ENCODE results near the gene TCF4.
A peak's percentile ranks its signal among the peaks of the same experiment; 100 is the strongest.

Gene TCF4

DNA sequence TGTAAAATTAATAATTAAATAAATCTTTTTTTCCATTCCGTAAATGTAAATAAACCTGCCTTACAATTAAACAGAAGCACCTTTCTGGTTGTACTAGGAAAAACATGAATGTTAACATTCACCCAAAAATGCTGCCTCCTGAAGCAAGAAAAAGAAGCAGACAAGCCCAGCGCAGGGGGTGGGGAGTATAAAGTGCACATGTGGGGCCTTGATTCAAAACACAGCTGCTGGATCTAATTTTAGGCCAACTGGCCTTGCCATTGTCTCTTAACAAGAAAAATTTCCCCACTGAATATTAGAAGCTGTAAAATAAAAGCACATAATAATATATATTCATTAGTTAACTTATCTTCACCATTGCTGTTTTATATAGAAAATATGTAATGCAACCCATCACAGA, 28.3 kb downstream of the TCF4 start:
- no peak overlapping the region for H3K4me3 ChIP-seq (ENCODE audit: low read length)
- TF ChIP-seq, protein P1, sequence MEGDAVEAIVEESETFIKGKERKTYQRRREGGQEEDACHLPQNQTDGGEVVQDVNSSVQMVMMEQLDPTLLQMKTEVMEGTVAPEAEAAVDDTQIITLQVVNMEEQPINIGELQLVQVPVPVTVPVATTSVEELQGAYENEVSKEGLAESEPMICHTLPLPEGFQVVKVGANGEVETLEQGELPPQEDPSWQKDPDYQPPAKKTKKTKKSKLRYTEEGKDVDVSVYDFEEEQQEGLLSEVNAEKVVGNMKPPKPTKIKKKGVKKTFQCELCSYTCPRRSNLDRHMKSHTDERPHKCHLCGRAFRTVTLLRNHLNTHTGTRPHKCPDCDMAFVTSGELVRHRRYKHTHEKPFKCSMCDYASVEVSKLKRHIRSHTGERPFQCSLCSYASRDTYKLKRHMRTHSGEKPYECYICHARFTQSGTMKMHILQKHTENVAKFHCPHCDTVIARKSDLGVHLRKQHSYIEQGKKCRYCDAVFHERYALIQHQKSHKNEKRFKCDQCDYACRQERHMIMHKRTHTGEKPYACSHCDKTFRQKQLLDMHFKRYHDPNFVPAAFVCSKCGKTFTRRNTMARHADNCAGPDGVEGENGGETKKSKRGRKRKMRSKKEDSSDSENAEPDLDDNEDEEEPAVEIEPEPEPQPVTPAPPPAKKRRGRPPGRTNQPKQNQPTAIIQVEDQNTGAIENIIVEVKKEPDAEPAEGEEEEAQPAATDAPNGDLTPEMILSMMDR (IDR thresholded peaks at IDR 0.05; ENCODE audit: low read depth, low read length, poor library complexity, severe bottlenecking), result no peak
- TF ChIP-seq EZH2phosphoT487 (IDR thresholded peaks at IDR 0.05; ENCODE audit: borderline replicate concordance, low read length), result no peak
- H3K4me2 ChIP-seq (ENCODE audit: low read length), result peak overlapping the region; percentile 2; the same call in 1 of the 2 replicates
- H3K27ac ChIP-seq (ENCODE audit: low read depth, low read length), result no peak overlapping the region
- H3K9me2 ChIP-seq (replicated peaks; ENCODE audit: control insufficient read depth, low read length), result no peaks in the 10 kb centered on the region
- no peaks in the 10 kb centered on the region for H3K9me3 ChIP-seq (ENCODE audit: control insufficient read depth, insufficient read depth, low read length)
- no peaks in the 10 kb centered on the region for H4K20me1 ChIP-seq (ENCODE audit: control insufficient read depth, insufficient read depth, low read depth, low read length)
- H3F3A ChIP-seq (ENCODE audit: control insufficient read depth, insufficient read depth), result no peaks in the 10 kb centered on the region
- peaks cover 62% of the 10 kb centered on the region for H3K36me3 ChIP-seq (ENCODE audit: control insufficient read depth, low read length)
- H3K4me1 ChIP-seq (ENCODE audit: control insufficient read depth, low read length), result peaks cover 15% of the 10 kb centered on the region
- peaks cover 93% of the 10 kb centered on the region for H3K79me2 ChIP-seq (ENCODE audit: control insufficient read depth, low read length)
- H3K27me3 ChIP-seq (ENCODE audit: control insufficient read depth, low read length), result no peaks in the 10 kb centered on the region

DNA sequence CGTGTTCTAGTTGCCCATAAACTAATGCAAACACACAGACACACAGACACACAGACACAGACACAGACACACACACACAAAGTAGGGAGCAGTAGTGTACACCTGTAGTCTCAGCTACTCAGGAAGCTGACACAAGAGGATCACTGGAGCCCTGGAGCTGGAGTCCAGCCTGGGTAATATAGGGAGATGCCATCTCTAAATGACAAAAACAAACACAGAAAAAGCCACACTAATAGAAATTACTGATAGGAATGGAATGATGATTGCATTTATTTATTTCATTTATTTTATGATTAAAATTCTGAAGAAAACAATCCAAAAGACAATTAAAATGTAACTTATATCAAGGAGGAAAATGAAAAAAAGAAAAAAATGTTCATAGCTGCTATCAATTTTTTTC, 30.8 kb downstream of the TCF4 start:
- no peaks in the 10 kb centered on the region for H4K20me1 ChIP-seq (ENCODE audit: control insufficient read depth, insufficient read depth, low read depth, low read length)

DNA sequence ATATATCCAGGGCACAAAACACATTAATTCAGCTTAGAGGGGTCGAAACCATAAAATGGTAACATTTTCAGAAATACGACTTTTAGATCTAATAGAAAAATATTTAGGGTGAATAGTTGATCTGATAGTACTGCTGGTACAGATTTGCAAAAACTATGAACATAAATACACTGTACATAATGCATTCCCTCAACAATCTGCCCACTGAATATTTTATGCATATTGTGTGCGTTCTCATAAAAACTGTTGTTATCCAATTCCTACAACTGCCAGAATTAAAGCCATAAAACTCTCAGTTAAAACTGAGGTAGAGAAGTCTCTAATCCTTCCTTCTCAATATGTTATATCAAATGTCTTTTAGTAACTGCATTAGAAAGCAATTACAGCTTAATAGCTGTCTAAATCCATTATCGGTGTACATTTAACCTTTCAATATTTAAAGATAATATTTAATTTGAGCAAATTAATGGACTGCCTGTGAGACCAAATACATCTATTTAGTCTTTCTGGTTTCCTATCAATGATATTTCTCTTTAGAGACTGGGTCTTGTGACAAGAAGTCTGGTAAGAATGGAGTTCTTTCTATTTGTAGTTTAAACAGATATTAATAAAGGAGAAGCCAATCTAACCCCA, 32.5 kb downstream of the TCF4 start:
- Histone ChIP-seq H3K4me2 (ENCODE audit: low read length) (no peak overlapping the region), H3F3A (ENCODE audit: control insufficient read depth, insufficient read depth) (no peaks in the 10 kb centered on the region), H3K27ac (ENCODE audit: low read depth, low read length) (no peak overlapping the region), H3K4me3 (ENCODE audit: low read length) (no peak overlapping the region), H3K36me3 (ENCODE audit: control insufficient read depth, low read length) (peaks cover 55% of the 10 kb centered on the region), H3K4me1 (ENCODE audit: control insufficient read depth, low read length) (peaks cover 9% of the 10 kb centered on the region), H3K27me3 (ENCODE audit: control insufficient read depth, low read length) (no peaks in the 10 kb centered on the region), H3K79me2 (ENCODE audit: control insufficient read depth, low read length) (peaks cover 88% of the 10 kb centered on the region), H4K20me1 (ENCODE audit: control insufficient read depth, insufficient read depth, low read depth, low read length) (no peaks in the 10 kb centered on the region), H3K9me3 (ENCODE audit: control insufficient read depth, insufficient read depth, low read length) (no peaks in the 10 kb centered on the region), H3K9me2 (replicated peaks; ENCODE audit: control insufficient read depth, low read length) (no peaks in the 10 kb centered on the region)
- no peak for TF ChIP-seq EZH2phosphoT487 (IDR thresholded peaks at IDR 0.05; ENCODE audit: borderline replicate concordance, low read length)
- TF ChIP-seq, protein P1 (IDR thresholded peaks at IDR 0.05; ENCODE audit: low read depth, low read length, poor library complexity, severe bottlenecking), result no peak

More for the DNA sequence above, 30.8 kb downstream of the TCF4 start:
- H3K27me3 ChIP-seq (ENCODE audit: control insufficient read depth, low read length), result no peaks in the 10 kb centered on the region
- H3K9me2 ChIP-seq (replicated peaks; ENCODE audit: control insufficient read depth, low read length), result no peaks in the 10 kb centered on the region
- no peak for TF ChIP-seq EZH2phosphoT487 (IDR thresholded peaks at IDR 0.05; ENCODE audit: borderline replicate concordance, low read length)
- TF ChIP-seq, protein P1 (IDR thresholded peaks at IDR 0.05; ENCODE audit: low read depth, low read length, poor library complexity, severe bottlenecking), result no peak
- H3K4me2 ChIP-seq (ENCODE audit: low read length), result no peak overlapping the region
- peaks cover 15% of the 10 kb centered on the region for H3K4me1 ChIP-seq (ENCODE audit: control insufficient read depth, low read length)
- H3K27ac ChIP-seq (ENCODE audit: low read depth, low read length), result no peak overlapping the region
- peaks cover 89% of the 10 kb centered on the region for H3K79me2 ChIP-seq (ENCODE audit: control insufficient read depth, low read length)
- no peaks in the 10 kb centered on the region for H3K9me3 ChIP-seq (ENCODE audit: control insufficient read depth, insufficient read depth, low read length)
- no peaks in the 10 kb centered on the region for H3F3A ChIP-seq (ENCODE audit: control insufficient read depth, insufficient read depth)
- peaks cover 59% of the 10 kb centered on the region for H3K36me3 ChIP-seq (ENCODE audit: control insufficient read depth, low read length)
- no peak overlapping the region for H3K4me3 ChIP-seq (ENCODE audit: low read length)

All from DOHH2 (cell line).